Activated naive CD8-positive, alpha-beta T cell treated with anti-CD3 and anti-CD28 coated beads, Interleukin-2, amount 50 U/mL, for 16 hours (primary cell): ENCODE results near the gene CLSTN1.
"Not testable (repeated sequence)": the region's sequence is repeated elsewhere in the genome, so short reads cannot be mapped to it uniquely, and the experiment has no call there.

ENCODE experiments used
- DNase-seq: peaks from one replicate; pipeline ENCODE4 v3.0.0-alpha.2; 2020; ENCODE audit warnings: low read depth, low spot score

CLSTN1 gene

GRCh38 chr1:9797049-9797448, 26.7 kb downstream of the CLSTN1 start:
- DNase-seq, result no peak

DNA sequence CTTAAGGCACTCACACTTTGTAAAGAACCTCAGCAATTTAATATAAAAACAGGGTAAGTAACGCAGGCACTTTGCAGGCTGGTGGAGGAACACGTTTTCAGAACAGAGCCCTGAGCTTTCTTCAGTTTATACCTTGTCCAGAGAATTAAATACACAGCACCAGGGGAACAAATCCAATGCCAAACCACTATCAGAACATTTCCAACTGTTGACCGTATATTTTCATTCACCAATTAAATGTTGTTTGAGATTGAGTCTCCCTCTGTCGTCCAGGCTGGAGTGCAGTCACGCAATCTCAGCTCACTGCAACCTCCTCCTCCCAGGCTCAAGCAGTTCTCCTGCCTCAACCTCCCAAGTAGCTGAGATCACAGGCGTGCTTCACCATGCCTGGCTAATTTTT, 29.7 kb downstream of the CLSTN1 start:
- no peak for DNase-seq

GRCh38 chr1:9793291-9793690, 30.5 kb downstream of the CLSTN1 start:
- DNase-seq, result no peak

GRCh38 chr1:9792156-9793042, 31.4 kb downstream of the CLSTN1 start:
- no peak for DNase-seq

GRCh38 chr1:9789700-9790099, 34.1 kb downstream of the CLSTN1 start:
- DNase-seq, result not testable (repeated sequence)

GRCh38 chr1:9787702-9788101, 36.1 kb downstream of the CLSTN1 start:
- no peak for DNase-seq

DNA sequence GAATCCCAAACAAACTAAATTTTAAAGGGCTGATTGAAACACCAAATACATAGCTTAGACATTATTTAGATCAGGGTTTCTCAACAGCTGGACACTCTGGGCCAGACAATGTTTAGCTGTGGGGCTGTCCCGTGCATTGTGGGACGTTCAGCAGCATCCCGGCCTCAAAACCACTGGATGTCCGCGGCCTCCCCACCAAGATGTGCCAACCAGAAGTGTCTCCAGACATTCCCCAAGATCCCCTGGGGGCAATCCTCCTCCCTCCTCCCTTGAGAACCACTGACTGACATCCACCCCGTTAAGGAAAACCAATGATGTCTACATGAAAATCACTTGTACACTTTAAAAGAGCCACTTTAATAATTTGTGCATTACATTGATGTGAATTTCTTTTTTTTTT, 38.4 kb downstream of the CLSTN1 start:
- DNase-seq, result no peak

GRCh38 chr1:9784508-9785133, 39.1 kb downstream of the CLSTN1 start:
- DNase-seq, result peak; percentile 39

- DNase-seq, result no peak
Observed at GRCh38 chr1:9782897-9783296, 40.9 kb downstream of the CLSTN1 start.

- DNase-seq, result no peak
Observed at GRCh38 chr1:9782116-9782751, 41.5 kb downstream of the CLSTN1 start.

DNA sequence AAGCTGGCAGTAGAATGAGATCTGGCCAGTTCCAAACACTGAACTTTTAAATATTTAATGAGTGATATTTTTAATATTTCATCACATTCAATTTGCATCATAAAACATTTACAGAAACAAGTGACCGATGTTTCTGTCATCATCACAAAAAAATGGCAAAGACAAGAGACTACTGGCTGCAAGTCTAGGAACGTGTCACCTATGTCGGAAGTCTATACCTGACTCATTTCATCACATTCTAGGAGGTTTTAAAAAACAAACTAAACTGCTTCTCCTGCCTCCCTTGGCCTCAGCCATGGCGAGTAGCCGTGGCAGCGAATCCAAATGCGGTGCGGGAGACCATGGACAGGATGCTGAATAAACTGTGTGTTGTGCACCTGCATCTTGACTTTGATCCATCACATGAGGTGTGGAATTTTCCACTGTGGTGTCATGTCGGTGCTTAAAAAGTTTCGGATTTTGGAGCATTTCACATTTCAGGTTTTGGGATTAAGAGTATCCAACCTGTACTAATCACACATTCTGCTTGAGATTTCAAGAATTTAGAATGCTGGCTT, 43.1 kb downstream of the CLSTN1 start:
- no peak for DNase-seq

DNA sequence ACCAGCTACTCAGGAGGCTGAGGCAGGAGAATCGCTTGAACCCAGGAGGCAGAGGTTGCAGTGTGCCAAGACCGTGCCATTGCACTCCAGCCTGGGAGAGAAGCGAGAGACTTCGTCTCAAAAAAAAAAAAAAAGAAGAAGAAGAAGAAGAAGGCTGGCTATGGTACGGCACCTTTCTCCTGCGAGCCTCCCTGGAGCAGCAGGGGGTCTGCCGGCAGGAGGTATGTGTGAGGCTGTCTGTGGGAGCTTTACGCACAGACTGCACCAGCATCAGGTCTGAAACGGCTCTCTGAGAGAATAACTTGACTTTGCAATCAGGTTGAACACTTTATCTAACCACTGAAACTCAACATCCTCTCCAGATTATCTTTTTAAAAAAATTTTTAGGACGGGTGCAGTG, 44.9 kb downstream of the CLSTN1 start:
- no peak for DNase-seq

DNA sequence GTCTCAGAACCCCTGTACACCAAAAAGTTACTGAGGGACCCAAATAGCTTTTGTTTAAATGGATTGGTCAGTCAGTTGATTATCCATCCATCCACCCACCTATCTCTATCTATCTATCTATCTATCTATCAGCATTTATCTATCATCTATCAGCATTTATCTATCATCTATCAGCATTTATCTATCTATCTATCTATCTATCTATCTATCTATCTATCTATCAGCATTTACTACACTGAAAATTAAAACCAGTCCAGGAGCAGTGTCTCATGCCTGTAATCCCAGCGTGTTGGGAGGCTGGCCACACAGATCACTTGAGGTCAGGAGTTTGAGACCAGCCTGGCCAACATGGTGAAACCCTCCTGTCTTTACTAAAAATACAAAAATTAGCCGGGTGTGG, 47.1 kb downstream of the CLSTN1 start:
- no peak for DNase-seq

GRCh38 chr1:9774712-9775679, 48.8 kb downstream of the CLSTN1 start:
- no peak for DNase-seq

GRCh38 chr1:9770298-9770697, 53.5 kb downstream of the CLSTN1 start:
- no peak for DNase-seq

- no peak for DNase-seq
Observed at GRCh38 chr1:9768983-9769382, 54.8 kb downstream of the CLSTN1 start.

- no peak for DNase-seq
Observed at GRCh38 chr1:9767964-9768668, 55.6 kb downstream of the CLSTN1 start.

DNA sequence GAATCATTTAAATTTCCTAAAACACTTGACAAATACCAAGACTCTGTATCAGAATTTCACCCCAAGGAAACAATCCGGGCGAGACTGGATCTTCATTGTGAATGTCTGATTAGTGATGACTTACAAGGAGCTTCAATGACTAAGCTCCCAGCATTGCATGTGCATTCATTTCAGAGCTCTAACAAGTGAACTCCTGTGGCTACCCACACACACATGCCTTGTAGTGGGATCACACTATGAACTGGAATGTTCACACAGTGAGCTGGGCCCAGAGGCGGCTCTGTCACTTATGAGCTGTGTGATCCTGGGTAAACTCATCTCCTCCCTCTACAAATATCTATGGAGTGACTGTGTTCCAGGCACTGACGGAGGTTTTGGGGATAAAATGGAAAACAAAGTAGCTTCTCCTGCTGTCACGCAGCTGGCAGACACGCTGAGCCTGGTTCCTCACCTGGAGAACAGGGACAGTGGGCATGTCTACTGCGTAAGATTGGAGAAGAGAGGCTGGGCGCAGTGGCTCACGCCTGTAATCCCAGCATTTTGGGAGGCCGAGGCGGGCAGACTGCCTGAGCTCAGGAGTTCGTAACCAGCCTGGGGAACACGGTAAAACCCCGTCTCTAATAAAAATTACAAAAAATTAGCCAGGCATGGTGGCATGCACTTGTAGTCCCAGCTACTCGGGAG, 56.9 kb downstream of the CLSTN1 start:
- DNase-seq, result no peak

GRCh38 chr1:9764550-9764949, 59.2 kb downstream of the CLSTN1 start:
- DNase-seq, result no peak

- no peak for DNase-seq
Observed at GRCh38 chr1:9763914-9764313, 59.9 kb downstream of the CLSTN1 start.
